ENCODE data around the gene INPP4A.

- no peak for TF ChIP-seq POLR2AphosphoS5 (IDR thresholded peaks at IDR 0.05)
- TF ChIP-seq, protein P1, sequence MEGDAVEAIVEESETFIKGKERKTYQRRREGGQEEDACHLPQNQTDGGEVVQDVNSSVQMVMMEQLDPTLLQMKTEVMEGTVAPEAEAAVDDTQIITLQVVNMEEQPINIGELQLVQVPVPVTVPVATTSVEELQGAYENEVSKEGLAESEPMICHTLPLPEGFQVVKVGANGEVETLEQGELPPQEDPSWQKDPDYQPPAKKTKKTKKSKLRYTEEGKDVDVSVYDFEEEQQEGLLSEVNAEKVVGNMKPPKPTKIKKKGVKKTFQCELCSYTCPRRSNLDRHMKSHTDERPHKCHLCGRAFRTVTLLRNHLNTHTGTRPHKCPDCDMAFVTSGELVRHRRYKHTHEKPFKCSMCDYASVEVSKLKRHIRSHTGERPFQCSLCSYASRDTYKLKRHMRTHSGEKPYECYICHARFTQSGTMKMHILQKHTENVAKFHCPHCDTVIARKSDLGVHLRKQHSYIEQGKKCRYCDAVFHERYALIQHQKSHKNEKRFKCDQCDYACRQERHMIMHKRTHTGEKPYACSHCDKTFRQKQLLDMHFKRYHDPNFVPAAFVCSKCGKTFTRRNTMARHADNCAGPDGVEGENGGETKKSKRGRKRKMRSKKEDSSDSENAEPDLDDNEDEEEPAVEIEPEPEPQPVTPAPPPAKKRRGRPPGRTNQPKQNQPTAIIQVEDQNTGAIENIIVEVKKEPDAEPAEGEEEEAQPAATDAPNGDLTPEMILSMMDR (IDR thresholded peaks at IDR 0.05), result no peak
Observed at GRCh38 chr2:98433363-98433964, 11.2 kb upstream of the INPP4A start.
